Measurements from ENCODE around the gene COLEC11.
A peak's percentile ranks its signal among the peaks of the same experiment; 100 is the strongest.

Gene COLEC11

DNA sequence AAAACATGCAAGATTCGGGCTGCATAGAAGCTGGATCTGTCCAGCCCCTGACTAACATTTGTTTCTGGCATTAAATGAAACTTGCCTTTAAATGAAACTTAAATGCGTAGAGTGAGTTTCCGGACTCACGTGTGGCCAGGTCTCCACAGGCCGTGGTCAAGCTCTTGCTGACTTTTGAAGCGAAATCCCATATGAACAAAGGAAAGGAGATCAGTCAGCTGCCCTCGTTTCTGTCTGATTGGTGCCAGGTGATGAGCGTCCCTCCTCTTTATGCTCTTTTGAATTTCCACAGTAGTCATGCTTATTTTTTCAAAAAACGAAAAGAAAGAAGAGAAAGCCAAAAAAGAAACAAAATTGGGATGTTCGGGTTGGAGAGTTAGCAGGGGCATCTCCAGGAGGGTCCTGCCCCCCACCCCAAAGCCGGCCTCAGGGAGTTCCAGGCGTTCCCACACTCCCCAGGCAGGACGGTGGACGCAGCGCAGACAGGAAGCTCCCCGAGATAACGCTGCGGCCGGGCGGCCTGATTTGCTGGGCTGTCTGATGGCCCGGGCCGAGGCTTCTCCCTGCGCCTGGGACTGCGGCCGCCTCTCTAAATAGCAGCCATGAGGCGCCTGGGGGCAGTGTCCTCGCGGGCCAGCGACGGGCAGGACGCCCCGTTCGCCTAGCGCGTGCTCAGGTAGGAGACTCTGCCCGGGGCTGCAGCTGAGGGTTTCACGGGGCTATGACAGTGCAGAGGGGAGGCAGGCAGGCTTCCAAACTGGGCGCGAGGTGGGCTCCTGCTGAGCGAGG is at the start of gene COLEC11:
Gene COLEC11 (plus strand): TSS at position 620 of the 789 bp plus-strand sequence. CDS start 9,229 bp downstream, outside the sequence.
- no peak for DNase-seq (ENCODE audit: insufficient read length, low spot score)
- TF ChIP-seq, protein P1, sequence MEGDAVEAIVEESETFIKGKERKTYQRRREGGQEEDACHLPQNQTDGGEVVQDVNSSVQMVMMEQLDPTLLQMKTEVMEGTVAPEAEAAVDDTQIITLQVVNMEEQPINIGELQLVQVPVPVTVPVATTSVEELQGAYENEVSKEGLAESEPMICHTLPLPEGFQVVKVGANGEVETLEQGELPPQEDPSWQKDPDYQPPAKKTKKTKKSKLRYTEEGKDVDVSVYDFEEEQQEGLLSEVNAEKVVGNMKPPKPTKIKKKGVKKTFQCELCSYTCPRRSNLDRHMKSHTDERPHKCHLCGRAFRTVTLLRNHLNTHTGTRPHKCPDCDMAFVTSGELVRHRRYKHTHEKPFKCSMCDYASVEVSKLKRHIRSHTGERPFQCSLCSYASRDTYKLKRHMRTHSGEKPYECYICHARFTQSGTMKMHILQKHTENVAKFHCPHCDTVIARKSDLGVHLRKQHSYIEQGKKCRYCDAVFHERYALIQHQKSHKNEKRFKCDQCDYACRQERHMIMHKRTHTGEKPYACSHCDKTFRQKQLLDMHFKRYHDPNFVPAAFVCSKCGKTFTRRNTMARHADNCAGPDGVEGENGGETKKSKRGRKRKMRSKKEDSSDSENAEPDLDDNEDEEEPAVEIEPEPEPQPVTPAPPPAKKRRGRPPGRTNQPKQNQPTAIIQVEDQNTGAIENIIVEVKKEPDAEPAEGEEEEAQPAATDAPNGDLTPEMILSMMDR (IDR thresholded peaks at IDR 0.05; ENCODE audit: insufficient read depth, missing control alignments): no peak
- no peak for FAIRE-seq

DNA sequence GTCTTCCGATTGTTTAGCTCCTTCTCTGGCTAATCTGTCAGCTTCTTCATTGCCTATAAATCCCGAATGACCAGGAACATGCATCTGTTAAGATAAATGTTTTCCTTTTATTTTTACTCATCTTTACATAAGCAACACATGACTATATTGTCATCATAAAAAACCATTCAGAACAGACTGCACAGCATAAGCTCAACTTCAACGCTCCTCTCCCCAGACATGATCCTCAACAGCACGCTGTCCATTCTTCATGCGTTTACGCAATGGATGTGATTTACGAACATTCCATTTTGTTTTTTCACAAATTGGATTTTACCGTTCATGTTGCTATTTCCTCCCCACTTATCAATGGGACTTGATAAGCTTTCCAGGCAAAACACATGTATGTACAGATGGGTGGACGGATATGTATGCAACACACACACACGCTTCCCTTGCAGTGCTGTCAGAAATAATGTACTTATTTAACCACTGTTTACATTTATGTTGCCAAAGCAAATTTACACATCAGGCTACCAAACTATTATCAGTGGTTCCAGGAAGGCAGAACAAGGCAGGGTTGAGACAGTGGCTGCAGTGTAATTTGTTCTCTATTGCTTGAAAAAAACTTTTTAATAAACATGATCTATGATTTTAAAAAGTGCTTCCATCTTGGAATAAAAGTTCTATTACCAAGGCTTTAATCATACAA is 49.0 kb upstream of the COLEC11 start:
- no peak for FAIRE-seq
- DNase-seq (ENCODE audit: insufficient read length, low spot score): no peak
- TF ChIP-seq, protein P1 (IDR thresholded peaks at IDR 0.05; ENCODE audit: insufficient read depth, missing control alignments): no peak

DNA sequence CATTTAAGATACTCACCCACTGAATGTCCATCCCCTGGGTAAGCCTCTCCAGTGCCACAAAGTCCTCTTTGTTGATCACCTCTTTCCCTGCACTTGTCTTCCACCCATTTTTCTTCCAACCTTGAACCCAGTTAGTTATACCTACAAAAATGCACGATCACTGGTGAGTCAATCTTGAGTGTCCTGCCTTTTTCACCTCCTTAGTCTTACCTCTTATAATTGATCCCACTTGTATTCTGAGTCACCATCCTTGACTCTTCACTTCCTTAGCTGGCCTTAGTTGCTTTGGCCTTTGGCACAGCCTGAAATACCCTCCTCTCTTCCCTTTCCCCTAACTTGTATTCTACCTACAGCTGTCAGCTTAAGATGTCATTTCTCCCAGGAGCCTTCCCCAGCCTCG is 47.0 kb upstream of the COLEC11 start:
- TF ChIP-seq, protein P1 (IDR thresholded peaks at IDR 0.05; ENCODE audit: insufficient read depth, missing control alignments): no peak
- DNase-seq (ENCODE audit: insufficient read length, low spot score) (no peak), FAIRE-seq (no peak)

DNA sequence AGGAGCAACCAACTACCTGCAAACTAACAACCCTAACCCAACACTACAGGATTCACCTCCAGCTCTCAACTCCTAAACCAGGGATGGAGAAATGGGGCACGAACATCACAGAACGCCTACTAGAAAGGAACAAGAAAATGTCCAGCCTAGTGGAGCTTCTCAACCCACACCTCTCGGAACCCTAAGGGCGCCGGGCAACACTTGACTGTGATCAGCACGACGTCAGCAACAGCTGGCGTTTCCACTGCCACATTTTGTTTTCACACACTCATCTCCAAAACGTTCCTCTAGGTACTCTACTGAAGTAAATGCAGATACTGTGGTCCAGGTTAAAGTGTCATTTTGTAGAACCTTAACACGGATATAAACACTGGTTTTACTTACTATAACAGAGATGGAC is 41.0 kb upstream of the COLEC11 start:
- TF ChIP-seq, protein P1 (IDR thresholded peaks at IDR 0.05; ENCODE audit: insufficient read depth, missing control alignments): no peak
- DNase-seq (ENCODE audit: insufficient read length, low spot score): no peak
- no peak for FAIRE-seq

DNA sequence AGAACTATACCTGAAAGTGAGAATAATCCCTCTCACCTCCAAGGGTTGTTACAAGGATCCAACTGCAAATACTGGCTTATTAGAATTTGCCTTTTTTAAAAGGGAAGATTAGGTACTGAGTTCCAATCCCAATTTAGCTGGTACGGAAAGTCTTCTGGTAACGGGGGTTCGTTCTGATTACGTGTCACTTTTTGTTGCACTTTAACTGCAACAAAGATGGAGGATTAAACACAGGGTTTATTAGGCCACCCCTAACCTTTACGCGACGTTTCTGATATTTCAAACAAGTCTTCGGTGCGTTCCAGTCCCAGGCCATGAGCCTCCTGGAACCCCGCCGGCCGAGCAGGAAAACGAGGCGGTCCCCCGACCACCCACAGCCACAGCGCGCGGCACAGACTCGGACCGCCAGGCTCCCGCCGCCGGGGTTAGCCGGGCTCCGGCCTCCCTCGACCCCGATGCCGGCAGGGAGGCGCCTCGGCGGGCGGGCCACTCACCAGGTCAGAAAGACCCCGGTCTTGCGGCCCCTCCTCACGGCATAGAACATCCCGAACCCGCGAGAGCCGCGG is 37.2 kb upstream of the COLEC11 start:
- FAIRE-seq (no peak), DNase-seq (ENCODE audit: insufficient read length, low spot score) (no peak)
- TF ChIP-seq, protein P1 (IDR thresholded peaks at IDR 0.05; ENCODE audit: insufficient read depth, missing control alignments): no peak

DNA sequence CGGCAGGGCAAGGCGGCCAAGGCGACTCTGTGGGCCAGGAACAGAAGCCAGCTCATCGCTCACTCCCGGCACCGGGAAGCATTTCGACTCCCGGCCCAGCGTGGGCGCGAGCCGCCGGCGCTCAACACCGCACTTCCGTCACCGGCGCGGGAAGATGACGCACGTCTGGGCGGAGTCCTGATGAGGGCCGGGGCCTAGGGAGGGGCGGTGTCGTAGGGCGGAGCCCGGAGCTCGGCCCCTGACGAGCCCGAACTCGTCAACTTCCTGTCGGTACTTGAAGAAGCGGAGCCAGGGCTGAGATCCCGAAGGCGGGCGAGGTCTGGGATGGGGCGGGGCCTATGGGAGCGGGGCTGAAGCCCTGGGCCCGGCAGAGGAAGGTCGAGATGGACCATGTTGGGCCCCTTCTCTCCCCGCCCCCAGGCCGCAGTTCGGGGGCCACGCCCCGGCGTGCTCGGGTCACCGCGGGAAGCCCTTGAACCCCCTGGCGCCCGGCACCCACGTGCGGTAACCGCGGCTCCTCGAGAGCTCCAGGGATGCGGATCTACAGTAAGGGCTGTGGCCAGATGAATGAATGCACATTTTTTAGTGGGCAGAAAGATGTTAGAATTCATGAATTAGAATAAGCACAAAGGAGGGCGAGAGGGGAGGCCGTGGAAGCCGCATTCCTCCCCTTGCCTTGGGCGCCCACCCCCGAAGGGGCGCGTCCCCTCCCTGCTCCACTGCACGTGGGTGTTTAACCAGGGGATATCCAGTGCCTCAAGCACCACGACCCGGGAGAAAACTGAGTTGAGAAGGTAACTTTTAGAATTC is 36.5 kb upstream of the COLEC11 start, which contains the start of gene RNASEH1:
Gene RNASEH1 (minus strand): TSS at position 129 of the 810 bp plus-strand sequence. CDS start 73 bp downstream, at position 56.
- DNase-seq (ENCODE audit: insufficient read length, low spot score) (peak; percentile 98), FAIRE-seq (no peak)
- TF ChIP-seq, protein P1 (IDR thresholded peaks at IDR 0.05; ENCODE audit: insufficient read depth, missing control alignments): no peak

Measured in D721Med (cell line).